DND-41 (cell line): Measurements from ENCODE around the gene SFMBT2.

Experiments
- ATAC-seq: fragments of 200-7000 bp; cut with Tn5 transposase; 3 replicates; pipeline ENCODE4 v1.9.1; 2021; ENCODE audit warnings: low read depth; ENCODE audit not compliant: insufficient read depth
- DNase-seq: peaks from one replicate; pipeline ENCODE4 v3.0.0-alpha.2; 2020
- H2AFZ ChIP-seq: 2 replicates; pipeline ENCODE4 v1.6.0; 2012; ENCODE audit warnings: low read depth, low read length
- H3K27ac ChIP-seq: 2 replicates; pipeline ENCODE4 v1.5.1; 2012; ENCODE audit warnings: low read length, inconsistent platforms
- H3K27me3 ChIP-seq: fragments of 200-600 bp; sonication (generic); 2 replicates; pipeline ENCODE4 v1.6.0; 2012; ENCODE audit warnings: low read length, mild to moderate bottlenecking, inconsistent platforms; ENCODE audit not compliant: insufficient read depth, poor library complexity
- H3K36me3 ChIP-seq: 2 replicates; pipeline ENCODE4 v1.5.1; 2012; ENCODE audit warnings: low read length, inconsistent platforms; ENCODE audit not compliant: insufficient read depth
- H3K4me1 ChIP-seq: 2 replicates; pipeline ENCODE4 v1.5.1; 2012; ENCODE audit warnings: mild to moderate bottlenecking, low read length; ENCODE audit not compliant: insufficient read depth
- H3K4me2 ChIP-seq: 2 replicates; pipeline ENCODE4 v1.6.0; 2012; ENCODE audit warnings: mild to moderate bottlenecking, moderate library complexity, low read length, inconsistent platforms; ENCODE audit not compliant: insufficient read depth
- H3K4me3 ChIP-seq, 2 experiments: fragments of 200-600 bp in 1 of 2; shearing (Covaris generic) in 1 of 2; 2 replicates each; pipeline ENCODE4 v1.5.1; 2012 to 2016; ENCODE audit warnings: inconsistent platforms in 2 of 2, low read length in 2 of 2, mild to moderate bottlenecking in 2 of 2, low read depth in 1 of 2, moderate library complexity in 1 of 2
- H3K79me2 ChIP-seq: 2 replicates; pipeline ENCODE4 v1.6.0; 2012; ENCODE audit warnings: low read length, inconsistent platforms; ENCODE audit not compliant: insufficient read depth
- H3K9ac ChIP-seq: 2 replicates; pipeline ENCODE4 v1.6.0; 2012; ENCODE audit warnings: low read depth, mild to moderate bottlenecking, inconsistent platforms, low read length, moderate library complexity
- H3K9me3 ChIP-seq: 2 replicates; pipeline ENCODE4 v1.5.1; 2012; ENCODE audit warnings: low read length, moderate library complexity, mild to moderate bottlenecking, inconsistent platforms; ENCODE audit not compliant: insufficient read depth, severe bottlenecking
- H4K20me1 ChIP-seq: 2 replicates; pipeline ENCODE4 v1.6.0; 2012; ENCODE audit warnings: low read length; ENCODE audit not compliant: insufficient read depth
- EZH2 ChIP-seq: IDR thresholded peaks from 3 replicates; pipeline ENCODE4 v1.6.1; 2012; ENCODE audit warnings: borderline replicate concordance, low read depth, mild to moderate bottlenecking, moderate library complexity, low read length, inconsistent platforms; ENCODE audit not compliant: severe bottlenecking
- TF ChIP-seq, protein P1 (sequence below): IDR thresholded peaks from 2 replicates; pipeline ENCODE4 v1.5.1; 2012; ENCODE audit warnings: borderline replicate concordance, low read length, moderate library complexity, mild to moderate bottlenecking; ENCODE audit not compliant: poor library complexity, severe bottlenecking; ENCODE audit errors: extremely low read depth

SFMBT2 gene

DNA sequence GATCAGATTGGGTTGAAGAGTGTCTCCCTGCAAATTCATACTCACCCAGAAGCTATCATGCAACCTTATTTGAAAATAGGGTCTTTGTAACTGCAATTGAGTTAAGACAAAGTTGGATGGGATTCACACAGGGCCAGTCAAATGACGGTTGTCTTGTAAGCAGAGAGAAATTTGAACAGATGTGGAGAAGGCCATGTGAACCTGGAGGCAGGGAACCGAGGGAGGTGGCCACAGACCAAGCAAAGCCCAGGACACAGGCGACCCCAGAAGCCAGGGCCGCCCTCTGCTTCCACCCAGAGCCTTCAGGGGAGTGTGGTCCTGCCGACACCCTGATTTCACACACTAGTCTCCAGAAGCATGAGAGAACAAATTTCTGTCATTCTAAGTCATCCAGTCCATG lies 140.8 kb downstream of the SFMBT2 start:
- Histone ChIP-seq H4K20me1 (peaks cover 19% of the 10 kb centered on the region), H3K9me3 (no peaks in the 10 kb centered on the region), H3K27me3 (no peaks in the 10 kb centered on the region), H3K4me3 (no peak overlapping the region), H3K27ac (no peak overlapping the region), H2AFZ (no peak overlapping the region), H3K4me2 (no peak overlapping the region), H3K4me1 (no peaks in the 10 kb centered on the region), H3K79me2 (peaks cover 65% of the 10 kb centered on the region), H3K36me3 (peaks cover 64% of the 10 kb centered on the region), H3K9ac (no peak overlapping the region)
- DNase-seq, result no peak
- TF ChIP-seq, protein P1, sequence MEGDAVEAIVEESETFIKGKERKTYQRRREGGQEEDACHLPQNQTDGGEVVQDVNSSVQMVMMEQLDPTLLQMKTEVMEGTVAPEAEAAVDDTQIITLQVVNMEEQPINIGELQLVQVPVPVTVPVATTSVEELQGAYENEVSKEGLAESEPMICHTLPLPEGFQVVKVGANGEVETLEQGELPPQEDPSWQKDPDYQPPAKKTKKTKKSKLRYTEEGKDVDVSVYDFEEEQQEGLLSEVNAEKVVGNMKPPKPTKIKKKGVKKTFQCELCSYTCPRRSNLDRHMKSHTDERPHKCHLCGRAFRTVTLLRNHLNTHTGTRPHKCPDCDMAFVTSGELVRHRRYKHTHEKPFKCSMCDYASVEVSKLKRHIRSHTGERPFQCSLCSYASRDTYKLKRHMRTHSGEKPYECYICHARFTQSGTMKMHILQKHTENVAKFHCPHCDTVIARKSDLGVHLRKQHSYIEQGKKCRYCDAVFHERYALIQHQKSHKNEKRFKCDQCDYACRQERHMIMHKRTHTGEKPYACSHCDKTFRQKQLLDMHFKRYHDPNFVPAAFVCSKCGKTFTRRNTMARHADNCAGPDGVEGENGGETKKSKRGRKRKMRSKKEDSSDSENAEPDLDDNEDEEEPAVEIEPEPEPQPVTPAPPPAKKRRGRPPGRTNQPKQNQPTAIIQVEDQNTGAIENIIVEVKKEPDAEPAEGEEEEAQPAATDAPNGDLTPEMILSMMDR, result no peak
- TF ChIP-seq EZH2, result no peak
- ATAC-seq, result no peak

- TF ChIP-seq, protein P1, result no peak
- TF ChIP-seq EZH2, result no peak
- Histone ChIP-seq H3K79me2 (peaks cover 61% of the 10 kb centered on the region), H3K27ac (no peak overlapping the region), H2AFZ (no peak overlapping the region), H3K4me3 (no peak overlapping the region), H3K9ac (no peak overlapping the region), H4K20me1 (peaks cover 15% of the 10 kb centered on the region), H3K36me3 (peaks cover 64% of the 10 kb centered on the region), H3K27me3 (no peaks in the 10 kb centered on the region), H3K4me2 (no peak overlapping the region), H3K9me3 (no peaks in the 10 kb centered on the region), H3K4me1 (peaks cover 3% of the 10 kb centered on the region; the same call in 1 of the 2 replicates)
- DNase-seq, result no peak
- no peak for ATAC-seq
Observed at GRCh38 chr10:7267142-7267541, 143.7 kb downstream of the SFMBT2 start.

DNA sequence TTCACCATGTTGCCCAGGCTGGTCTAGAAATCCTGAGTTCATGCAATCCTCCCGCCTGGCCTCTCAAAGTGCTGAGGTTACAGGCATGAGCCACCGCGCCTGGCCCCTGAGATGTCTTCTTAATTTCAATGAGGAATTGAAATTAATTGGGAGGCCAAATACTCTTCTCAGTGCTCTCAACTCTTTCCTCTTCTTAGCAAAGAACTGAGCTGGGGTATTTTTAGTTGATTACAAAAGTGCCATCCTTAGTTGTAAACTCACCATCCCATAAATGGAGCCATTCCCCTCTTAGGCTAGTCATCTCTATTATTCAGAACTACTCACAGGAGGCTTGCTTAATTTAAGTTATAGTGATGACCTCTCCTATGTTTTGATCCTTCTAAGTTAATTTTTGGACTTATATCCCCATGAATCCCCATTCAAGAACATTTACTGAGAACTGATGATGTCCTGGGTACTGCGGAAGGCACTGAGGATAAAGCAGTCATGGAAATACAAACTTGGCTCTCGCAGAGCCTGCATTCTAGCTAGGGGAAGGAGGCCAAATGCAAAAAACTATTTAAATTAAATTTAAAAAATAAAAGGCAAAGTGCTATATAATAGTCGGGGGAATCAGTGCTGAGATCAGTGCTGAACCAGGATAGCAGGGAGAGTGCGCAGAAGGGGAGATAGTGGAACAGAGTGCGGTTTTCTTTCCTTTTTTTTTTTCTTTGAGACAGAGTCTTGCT lies 145.3 kb downstream of the SFMBT2 start:
- ATAC-seq (no peak), DNase-seq (no peak)
- H2AFZ ChIP-seq, result no peak overlapping the region
- no peaks in the 10 kb centered on the region for H3K27me3 ChIP-seq
- no peak overlapping the region for H3K4me3 ChIP-seq
- H3K79me2 ChIP-seq, result peaks cover 64% of the 10 kb centered on the region
- no peak overlapping the region for H3K9ac ChIP-seq
- H3K36me3 ChIP-seq, result peaks cover 58% of the 10 kb centered on the region
- peaks cover 15% of the 10 kb centered on the region for H4K20me1 ChIP-seq
- H3K27ac ChIP-seq, result no peak overlapping the region
- peaks cover 18% of the 10 kb centered on the region for H3K4me1 ChIP-seq
- no peak overlapping the region for H3K4me2 ChIP-seq
- TF ChIP-seq, protein P1, result no peak
- no peak for TF ChIP-seq EZH2
- no peaks in the 10 kb centered on the region for H3K9me3 ChIP-seq
